Measurements from ENCODE around the gene PGA4. TPM values are rescaled to one million over a fixed set of nuclear protein-coding genes. Genes with fewer than 3 reads are reported as not detected.
"Not testable (repeated sequence)": the region's sequence is repeated elsewhere in the genome, so short reads cannot be mapped to it uniquely, and the experiment has no call there.

PGA4 gene
- not detected for total RNA-seq

- H3K36me3 Mint-ChIP-seq (ENCODE audit: low read depth); DNase-seq; H3K4me3 Mint-ChIP-seq; H3K9me3 Mint-ChIP-seq; H3K27ac Mint-ChIP-seq; H3K27me3 Mint-ChIP-seq; POLR2A ChIA-PET; H3K4me1 Mint-ChIP-seq; CTCF ChIA-PET: not testable (repeated sequence)
These were observed at the start of gene PGA4 for GRCh38 chr11:61222047-61222446. PGA4 (plus strand) TSS chr11:61222347; CDS start chr11:61222401, 54 bp downstream.

GRCh38 chr11:61172356-61172755 lies 49.8 kb upstream of the PGA4 start:
- H3K4me3 Mint-ChIP-seq: no peak overlapping the region
- H3K36me3 Mint-ChIP-seq (ENCODE audit: low read depth): no peaks in the 10 kb centered on the region
- H3K9me3 Mint-ChIP-seq: peaks cover 8% of the 10 kb centered on the region
- ChIA-PET CTCF (interaction anchor here (0.6 to 0.8 kb wide), 2 partner anchors 254 to 255 kb away, joined by 3 to 4 read pairs; no protein-coding TSS in a partner anchor), POLR2A (no interaction called here)
- no peak for DNase-seq
- H3K27ac Mint-ChIP-seq: no peak overlapping the region
- peaks cover 2% of the 10 kb centered on the region for H3K27me3 Mint-ChIP-seq
- peaks cover 26% of the 10 kb centered on the region for H3K4me1 Mint-ChIP-seq

GRCh38 chr11:61172888-61173287 lies 49.3 kb upstream of the PGA4 start:
- ChIA-PET POLR2A (no interaction called here), CTCF (no interaction called here)
- H3K27me3 Mint-ChIP-seq: peaks cover 2% of the 10 kb centered on the region
- H3K9me3 Mint-ChIP-seq: peaks cover 8% of the 10 kb centered on the region
- DNase-seq: no peak
- peaks cover 23% of the 10 kb centered on the region for H3K4me1 Mint-ChIP-seq
- no peaks in the 10 kb centered on the region for H3K36me3 Mint-ChIP-seq (ENCODE audit: low read depth)
- no peak overlapping the region for H3K4me3 Mint-ChIP-seq
- H3K27ac Mint-ChIP-seq: no peak overlapping the region

- Mint-ChIP-seq H3K4me3 (no peak overlapping the region), H3K27me3 (peaks cover 2% of the 10 kb centered on the region), H3K27ac (no peak overlapping the region), H3K36me3 (ENCODE audit: low read depth) (no peaks in the 10 kb centered on the region), H3K4me1 (peaks cover 17% of the 10 kb centered on the region), H3K9me3 (peaks cover 8% of the 10 kb centered on the region)
- DNase-seq: no peak
- POLR2A ChIA-PET: no interaction called here
- CTCF ChIA-PET: interaction anchor here (1.3 kb wide), 1 partner anchor 202 kb away, joined by 3 read pairs; the partner anchor contains the start of gene CD6
These were observed 48.7 kb upstream of the PGA4 start for GRCh38 chr11:61173456-61173855.

GRCh38 chr11:61174273-61174672 lies 47.9 kb upstream of the PGA4 start:
- POLR2A ChIA-PET: no interaction called here
- no peak overlapping the region for H3K4me3 Mint-ChIP-seq
- peaks cover 8% of the 10 kb centered on the region for H3K9me3 Mint-ChIP-seq
- no peak overlapping the region for H3K27ac Mint-ChIP-seq
- peaks cover 2% of the 10 kb centered on the region for H3K27me3 Mint-ChIP-seq
- CTCF ChIA-PET: interaction anchor here (0.6 to 1.3 kb wide), 2 partner anchors 83 to 203 kb away, joined by 3 read pairs; partner anchors contain the start of gene CD6
- no peak for DNase-seq
- H3K36me3 Mint-ChIP-seq (ENCODE audit: low read depth): no peaks in the 10 kb centered on the region
- H3K4me1 Mint-ChIP-seq: peaks cover 11% of the 10 kb centered on the region

- POLR2A ChIA-PET: no interaction called here
These were observed 47.2 kb upstream of the PGA4 start for GRCh38 chr11:61174949-61175348.

GRCh38 chr11:61176446-61176845 lies 45.7 kb upstream of the PGA4 start:
- Mint-ChIP-seq H3K36me3 (ENCODE audit: low read depth) (no peaks in the 10 kb centered on the region), H3K4me3 (no peak overlapping the region), H3K27me3 (peaks cover 8% of the 10 kb centered on the region), H3K4me1 (peaks cover 11% of the 10 kb centered on the region), H3K9me3 (peaks cover 8% of the 10 kb centered on the region), H3K27ac (no peak overlapping the region)
- no peak for DNase-seq
- CTCF ChIA-PET: interaction anchor here (0.8 kb wide), 1 partner anchor 346 kb away, joined by 3 read pairs; no protein-coding TSS in a partner anchor
- POLR2A ChIA-PET: no interaction called here

More at GRCh38 chr11:61174949-61175348, 47.2 kb upstream of the PGA4 start:
- Mint-ChIP-seq H3K9me3 (peaks cover 8% of the 10 kb centered on the region), H3K36me3 (ENCODE audit: low read depth) (no peaks in the 10 kb centered on the region), H3K4me3 (no peak overlapping the region), H3K27me3 (peaks cover 2% of the 10 kb centered on the region), H3K4me1 (peaks cover 11% of the 10 kb centered on the region), H3K27ac (no peak overlapping the region)
- DNase-seq: no peak
- CTCF ChIA-PET: interaction anchor here (0.6 to 1.3 kb wide), 3 partner anchors 80 to 318 kb away, joined by 3 to 4 read pairs (median 3); partner anchors contain the start of gene CD6

- POLR2A ChIA-PET; CTCF ChIA-PET; H3K27ac Mint-ChIP-seq; H3K4me3 Mint-ChIP-seq; DNase-seq; H3K27me3 Mint-ChIP-seq; H3K9me3 Mint-ChIP-seq; H3K36me3 Mint-ChIP-seq (ENCODE audit: low read depth); H3K4me1 Mint-ChIP-seq: not testable (repeated sequence)
These were observed 41.9 kb upstream of the PGA4 start for GRCh38 chr11:61180205-61180604.

- no peak for DNase-seq
- Mint-ChIP-seq H3K4me1 (no peaks in the 10 kb centered on the region), H3K4me3 (no peak overlapping the region), H3K36me3 (ENCODE audit: low read depth) (no peaks in the 10 kb centered on the region), H3K27me3 (peaks cover 5% of the 10 kb centered on the region), H3K9me3 (no peaks in the 10 kb centered on the region), H3K27ac (no peak overlapping the region)
- ChIA-PET CTCF (no interaction called here), POLR2A (no interaction called here)
These were observed 40.7 kb upstream of the PGA4 start for GRCh38 chr11:61181489-61181888.

GRCh38 chr11:61183645-61184044 lies 38.5 kb upstream of the PGA4 start:
- DNase-seq: no peak
- Mint-ChIP-seq H3K27me3 (peaks cover 5% of the 10 kb centered on the region), H3K27ac (no peak overlapping the region), H3K4me3 (no peak overlapping the region), H3K4me1 (peaks cover 3% of the 10 kb centered on the region), H3K36me3 (ENCODE audit: low read depth) (no peaks in the 10 kb centered on the region), H3K9me3 (no peaks in the 10 kb centered on the region)
- POLR2A ChIA-PET: no interaction called here
- CTCF ChIA-PET: no interaction called here

GRCh38 chr11:61186504-61186903 lies 35.6 kb upstream of the PGA4 start:
- Mint-ChIP-seq H3K36me3 (ENCODE audit: low read depth) (no peaks in the 10 kb centered on the region), H3K27ac (no peak overlapping the region), H3K9me3 (no peaks in the 10 kb centered on the region), H3K4me1 (peaks cover 3% of the 10 kb centered on the region), H3K27me3 (no peaks in the 10 kb centered on the region), H3K4me3 (no peak overlapping the region)
- ChIA-PET POLR2A (no interaction called here), CTCF (interaction anchor here (0.6 to 2.4 kb wide), 5 partner anchors 8 to 355 kb away, joined by 3 to 8 read pairs (median 3); no protein-coding TSS in a partner anchor)
- no peak for DNase-seq

GRCh38 chr11:61187505-61188130 lies 34.5 kb upstream of the PGA4 start:
- peak; percentile 83 for DNase-seq
- ChIA-PET POLR2A (no interaction called here), CTCF (interaction anchor here (0.8 to 2.4 kb wide), 13 partner anchors 9 to 359 kb away, joined by 3 to 8 read pairs (median 3); partner anchors contain the start of gene CD6)
- H3K9me3 Mint-ChIP-seq: no peaks in the 10 kb centered on the region
- peaks cover 3% of the 10 kb centered on the region for H3K4me1 Mint-ChIP-seq
- no peaks in the 10 kb centered on the region for H3K27me3 Mint-ChIP-seq
- H3K4me3 Mint-ChIP-seq: no peak overlapping the region
- H3K36me3 Mint-ChIP-seq (ENCODE audit: low read depth): no peaks in the 10 kb centered on the region
- H3K27ac Mint-ChIP-seq: no peak overlapping the region

GRCh38 chr11:61189933-61190332 lies 32.2 kb upstream of the PGA4 start:
- no peaks in the 10 kb centered on the region for H3K36me3 Mint-ChIP-seq (ENCODE audit: low read depth)
- H3K27ac Mint-ChIP-seq: no peak overlapping the region
- peaks cover 3% of the 10 kb centered on the region for H3K4me1 Mint-ChIP-seq
- no peaks in the 10 kb centered on the region for H3K9me3 Mint-ChIP-seq
- POLR2A ChIA-PET: no interaction called here
- H3K4me3 Mint-ChIP-seq: no peak overlapping the region
- CTCF ChIA-PET: interaction anchor here (0.7 kb wide), 1 partner anchor 625 kb away, joined by 4 read pairs; no protein-coding TSS in a partner anchor
- DNase-seq: no peak
- peaks cover 3% of the 10 kb centered on the region for H3K27me3 Mint-ChIP-seq

GRCh38 chr11:61193596-61193995 lies 28.6 kb upstream of the PGA4 start:
- no peaks in the 10 kb centered on the region for H3K36me3 Mint-ChIP-seq (ENCODE audit: low read depth)
- CTCF ChIA-PET: no interaction called here
- no peaks in the 10 kb centered on the region for H3K4me1 Mint-ChIP-seq
- no peak for DNase-seq
- H3K27me3 Mint-ChIP-seq: peaks cover 3% of the 10 kb centered on the region
- no peak overlapping the region for H3K4me3 Mint-ChIP-seq
- H3K27ac Mint-ChIP-seq: no peak overlapping the region
- POLR2A ChIA-PET: no interaction called here
- H3K9me3 Mint-ChIP-seq: no peaks in the 10 kb centered on the region
